ENCODE data around the gene TMOD4.

TMOD4 gene

GRCh38 chr1:151128800-151129199 lies 47.0 kb downstream of the TMOD4 start:
- Histone ChIP-seq H3K4me3 (ENCODE audit: low read depth, low read length) (no peak overlapping the region), H3K27me3 (ENCODE audit: insufficient read depth, low read length) (peaks cover 25% of the 10 kb centered on the region)

GRCh38 chr1:151124763-151125403 lies 50.9 kb downstream of the TMOD4 start:
- Histone ChIP-seq H3K4me3 (ENCODE audit: low read depth, low read length) (no peak overlapping the region), H3K27me3 (ENCODE audit: insufficient read depth, low read length) (no peaks in the 10 kb centered on the region), H3K4me1 (ENCODE audit: control insufficient read depth, insufficient read depth, low read length, unreplicated experiment) (no peaks in the 10 kb centered on the region), H3K36me3 (ENCODE audit: insufficient read depth, low read length) (no peaks in the 10 kb centered on the region), H3K79me2 (ENCODE audit: control insufficient read depth, insufficient read depth, low read length, unreplicated experiment) (no peaks in the 10 kb centered on the region), H3K27ac (ENCODE audit: low read depth, low read length) (no peak overlapping the region), H2AFZ (ENCODE audit: low read length, unreplicated experiment) (no peak overlapping the region)

More at GRCh38 chr1:151128800-151129199, 47.0 kb downstream of the TMOD4 start:
- Histone ChIP-seq H3K36me3 (ENCODE audit: insufficient read depth, low read length) (no peaks in the 10 kb centered on the region), H3K27ac (ENCODE audit: low read depth, low read length) (no peak overlapping the region), H3K4me1 (ENCODE audit: control insufficient read depth, insufficient read depth, low read length, unreplicated experiment) (peaks cover 6% of the 10 kb centered on the region), H2AFZ (ENCODE audit: low read length, unreplicated experiment) (no peak overlapping the region), H3K79me2 (ENCODE audit: control insufficient read depth, insufficient read depth, low read length, unreplicated experiment) (no peaks in the 10 kb centered on the region)

Measured in ACC112 (cell line).